Renal pelvis (tissue), 12 donors: ENCODE data around the gene ARL10. TPM values are rescaled to one million over a fixed set of nuclear protein-coding genes. Genes with fewer than 3 reads are reported as not detected.

Experiments used
- DNase-seq: peaks from one replicate; pipeline ENCODE4 v3.0.0-alpha.2; 2013
- long read RNA-seq, 16 experiments: transcript quantifications; one replicate each; lab custom pipeline, GENCODE V29; 2026
- polyA plus RNA-seq, 3 donors: library from polyadenylated mRNA; unstranded; fragments of 120-200 nt; gene quantifications; one replicate each; pipeline ENCODE4 v1.2.1, GENCODE V29; 2013; ENCODE audit not compliant: insufficient read length in 3 of 3

The ARL10 gene, protein sequence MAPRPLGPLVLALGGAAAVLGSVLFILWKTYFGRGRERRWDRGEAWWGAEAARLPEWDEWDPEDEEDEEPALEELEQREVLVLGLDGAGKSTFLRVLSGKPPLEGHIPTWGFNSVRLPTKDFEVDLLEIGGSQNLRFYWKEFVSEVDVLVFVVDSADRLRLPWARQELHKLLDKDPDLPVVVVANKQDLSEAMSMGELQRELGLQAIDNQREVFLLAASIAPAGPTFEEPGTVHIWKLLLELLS
- 10 to 100 TPM in 2 of 3 donors, 1 to 10 TPM in 1; 10.0 to 16.2 (median 14.3) TPM for polyA plus RNA-seq
- long read RNA-seq, donor 1, full-length matches to known transcripts: 2 of 2 reads
- long read RNA-seq, donor 1, partial matches to known transcripts: 0 of 2 reads
- long read RNA-seq, donor 1, other reads (novel, unspliced or antisense): 0 of 2 reads
- long read RNA-seq, donor 2, full-length matches to known transcripts: 6 of 6 reads
- long read RNA-seq, donor 2, partial matches to known transcripts: 0 of 6 reads
- long read RNA-seq, donor 2, other reads (novel, unspliced or antisense): 0 of 6 reads
- long read RNA-seq, donor 3, partial matches to known transcripts: 5 of 30 reads
- long read RNA-seq, donor 3, other reads (novel, unspliced or antisense): 25 of 30 reads
- long read RNA-seq, donor 4, full-length matches to known transcripts: 1 of 1 reads
- long read RNA-seq, donor 4, partial matches to known transcripts: 0 of 1 reads
- long read RNA-seq, donor 4, other reads (novel, unspliced or antisense): 0 of 1 reads
- long read RNA-seq, donor 5, full-length matches to known transcripts: 2 of 2 reads
- long read RNA-seq, donor 5, partial matches to known transcripts: 0 of 2 reads
- long read RNA-seq, donor 5, other reads (novel, unspliced or antisense): 0 of 2 reads
- long read RNA-seq, donor 6, full-length matches to known transcripts: 5 of 33 reads
- long read RNA-seq, donor 6, partial matches to known transcripts: 5 of 33 reads
- long read RNA-seq, donor 6, other reads (novel, unspliced or antisense): 23 of 33 reads
- long read RNA-seq, donor 7, full-length matches to known transcripts: 3 of 105 reads
- long read RNA-seq, donor 7, partial matches to known transcripts: 102 of 105 reads
- long read RNA-seq, donor 7, other reads (novel, unspliced or antisense): 0 of 105 reads
- long read RNA-seq, donor 8, full-length matches to known transcripts: 1 of 1 reads
- long read RNA-seq, donor 8, partial matches to known transcripts: 0 of 1 reads
- long read RNA-seq, donor 8, other reads (novel, unspliced or antisense): 0 of 1 reads
- long read RNA-seq, donor 9, full-length matches to known transcripts: 3 of 3 reads
- long read RNA-seq, donor 9, partial matches to known transcripts: 0 of 3 reads
- long read RNA-seq, donor 9, other reads (novel, unspliced or antisense): 0 of 3 reads
- long read RNA-seq, donor 10, full-length matches to known transcripts: 4 of 4 reads
- long read RNA-seq, donor 10, partial matches to known transcripts: 0 of 4 reads
- long read RNA-seq, donor 10, other reads (novel, unspliced or antisense): 0 of 4 reads
- long read RNA-seq, donor 11: 0 reads
- long read RNA-seq, donor 12, full-length matches to known transcripts: 4 of 4 reads
- long read RNA-seq, donor 12, partial matches to known transcripts: 0 of 4 reads
- long read RNA-seq, donor 12, other reads (novel, unspliced or antisense): 0 of 4 reads
- long read RNA-seq, donor 13, partial matches to known transcripts: 37 of 70 reads
- long read RNA-seq, donor 13, other reads (novel, unspliced or antisense): 33 of 70 reads
- long read RNA-seq, donor 14, full-length matches to known transcripts: 2 of 223 reads
- long read RNA-seq, donor 14, partial matches to known transcripts: 99 of 223 reads
- long read RNA-seq, donor 14, other reads (novel, unspliced or antisense): 122 of 223 reads
- long read RNA-seq, donor 15, full-length matches to known transcripts: 3 of 8 reads
- long read RNA-seq, donor 15, partial matches to known transcripts: 5 of 8 reads
- long read RNA-seq, donor 15, other reads (novel, unspliced or antisense): 0 of 8 reads
- long read RNA-seq, donor 16: 0 reads

GRCh38 chr5:176365351-176366231 lies at the start of gene ARL10:
TSS of gene ARL10 (plus strand) at chr5:176365487. CDS start at chr5:176365564, 77 bp downstream.
- peak; percentile 24 for DNase-seq

DNA sequence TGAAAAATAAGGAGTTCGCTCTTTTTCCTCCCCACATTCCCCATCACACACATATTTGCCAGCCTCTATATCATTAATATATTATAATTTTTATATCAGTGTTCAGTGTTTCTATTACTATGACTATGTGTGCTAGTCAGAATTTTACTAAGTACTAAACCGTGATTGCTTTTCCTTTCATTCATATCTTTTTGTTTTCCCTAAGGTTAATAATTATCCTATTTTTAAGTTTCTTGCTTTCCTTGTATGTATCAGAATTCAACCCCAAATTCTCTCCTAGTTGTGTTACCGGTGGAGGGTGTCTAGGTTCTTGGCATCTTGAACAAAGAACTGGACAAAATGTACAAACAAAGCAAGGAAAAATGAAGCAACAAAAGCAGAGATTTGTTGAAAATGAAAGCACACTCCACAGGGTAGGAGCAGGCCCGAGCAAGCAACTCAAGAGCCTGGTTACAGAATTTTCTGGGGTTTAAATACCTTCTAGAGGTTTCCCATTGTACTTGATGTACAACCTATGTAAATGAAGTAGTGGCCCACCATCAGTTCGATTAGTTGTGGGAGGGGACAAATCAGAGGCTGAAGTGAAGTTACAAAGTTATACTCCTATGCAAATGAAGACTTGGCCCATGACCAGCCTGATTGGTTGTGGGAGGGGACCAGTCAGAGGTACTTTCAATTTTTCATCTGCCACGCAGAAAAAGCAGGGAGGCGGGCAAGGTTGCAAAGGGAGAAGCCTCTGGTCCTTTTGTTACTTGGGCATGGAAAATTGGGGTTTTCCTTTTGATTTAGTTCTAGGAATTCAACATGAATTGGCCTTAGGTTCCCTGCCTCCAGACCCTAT lies 47.5 kb upstream of the ARL10 start:
- DNase-seq: no peak

- no peak for DNase-seq
Observed at GRCh38 chr5:176319827-176320554, 45.3 kb upstream of the ARL10 start.

- no peak for DNase-seq
Observed at GRCh38 chr5:176320577-176320976, 44.7 kb upstream of the ARL10 start.

DNA sequence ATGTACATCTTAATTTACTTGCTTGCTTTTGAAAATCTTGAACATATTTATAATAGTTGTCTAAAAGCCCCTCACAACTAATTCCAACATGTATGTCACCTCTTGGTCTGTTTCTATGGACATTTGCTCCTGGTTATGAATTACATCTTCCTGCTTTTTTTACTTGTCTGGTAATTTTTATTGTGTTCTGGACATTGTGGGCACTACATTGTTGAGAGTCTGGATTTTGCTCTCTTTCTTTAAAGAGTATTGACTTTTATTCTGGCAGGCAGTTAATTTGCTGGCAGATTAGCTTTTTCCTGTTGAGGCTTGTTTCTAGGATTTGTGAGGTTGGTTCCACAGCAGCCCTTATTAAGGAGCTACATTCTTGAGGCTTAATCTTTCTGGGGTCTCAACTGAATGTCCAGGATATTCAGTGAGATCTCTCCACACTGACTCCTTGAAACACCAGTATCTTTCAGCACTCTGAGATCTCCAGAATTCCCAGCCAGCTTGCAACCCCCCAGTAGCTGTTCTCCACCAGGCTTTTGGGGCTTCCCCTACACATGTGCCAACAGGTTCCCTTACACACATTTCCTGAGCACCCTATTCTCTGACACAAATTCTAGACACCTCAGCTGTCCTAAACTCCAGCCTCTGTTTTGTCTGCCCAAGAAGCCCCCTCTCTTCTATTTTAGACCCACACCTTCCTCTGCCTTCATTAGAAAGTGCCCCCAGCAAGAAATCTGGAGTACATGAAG lies 31.1 kb upstream of the ARL10 start:
- no peak for DNase-seq

DNA sequence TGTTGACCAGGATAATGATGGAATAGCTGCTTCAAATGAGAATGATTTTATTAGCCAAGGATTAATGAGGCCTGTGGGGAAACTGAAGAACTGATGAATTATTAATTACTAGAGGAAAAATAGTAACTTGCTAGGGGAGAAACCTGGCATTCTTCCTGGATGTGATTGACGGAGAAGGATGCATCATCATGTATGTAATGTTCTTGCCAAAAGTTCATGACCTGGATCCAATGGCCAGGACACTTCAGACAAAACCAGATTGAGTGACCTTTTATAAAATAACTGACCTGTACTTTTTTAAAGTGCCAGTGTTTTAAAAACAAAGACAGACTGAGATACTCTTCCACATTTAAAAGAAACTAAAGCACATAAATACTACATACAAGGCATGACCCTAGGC lies 27.4 kb upstream of the ARL10 start:
- no peak for DNase-seq

DNA sequence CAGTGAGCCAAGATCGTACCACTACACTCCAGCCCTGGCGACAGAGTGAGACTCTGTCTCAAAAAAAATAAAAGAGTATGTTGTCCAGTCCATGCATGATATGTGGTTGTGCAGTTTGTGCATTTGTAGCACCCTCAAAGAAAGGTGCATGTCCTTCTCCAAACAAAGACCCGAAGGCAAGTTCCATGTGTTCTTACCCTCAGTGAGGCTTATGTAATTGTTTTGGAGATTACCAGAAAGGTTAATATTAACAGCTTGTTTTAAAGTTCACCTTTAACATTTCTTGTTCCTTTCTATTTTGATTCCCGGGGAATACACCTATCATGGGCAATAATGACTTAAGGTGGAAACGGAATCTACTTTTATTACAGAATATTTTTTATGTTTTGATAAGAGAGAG lies 26.0 kb upstream of the ARL10 start:
- DNase-seq: no peak

DNA sequence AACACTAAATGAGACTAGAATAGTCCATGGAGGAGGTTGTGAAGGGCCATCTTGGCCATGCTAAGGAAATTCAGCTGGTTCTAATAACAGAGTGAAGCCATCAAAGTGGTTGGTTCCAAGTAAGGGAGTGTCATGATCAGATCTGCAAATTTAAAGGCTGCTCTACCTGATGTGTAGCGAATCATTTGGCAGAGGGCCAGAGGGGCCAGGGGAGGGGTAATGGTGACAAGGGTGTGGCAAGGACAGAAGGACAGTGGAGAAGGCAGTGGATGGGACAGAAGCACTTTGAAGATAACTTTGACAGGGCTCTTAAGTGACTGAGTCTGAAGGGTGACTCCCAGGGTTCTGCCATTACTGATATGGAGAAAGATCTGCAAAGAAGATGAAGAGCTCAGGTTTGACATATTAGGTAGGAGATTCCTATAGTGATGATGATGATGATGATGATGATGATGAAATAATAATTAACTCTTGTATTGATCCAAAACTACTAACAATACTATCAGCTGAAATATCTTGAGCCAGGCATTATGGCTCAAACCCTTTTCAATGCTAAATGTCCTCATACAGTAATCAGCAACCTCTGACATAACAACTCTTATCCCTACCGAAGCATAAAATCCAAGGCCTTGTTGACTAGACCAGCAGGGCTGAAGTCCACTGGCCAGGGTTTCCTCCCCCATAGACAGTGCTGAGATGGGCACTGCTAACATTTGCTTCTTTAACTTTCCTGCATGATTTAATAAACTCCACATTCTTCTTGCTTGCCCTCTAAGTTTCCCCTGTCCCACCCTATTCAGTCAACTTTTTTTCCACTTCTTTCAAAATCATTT lies 23.7 kb upstream of the ARL10 start:
- no peak for DNase-seq

GRCh38 chr5:176342158-176342483 lies 23.2 kb upstream of the ARL10 start:
- no peak for DNase-seq

GRCh38 chr5:176342766-176343458 lies 22.4 kb upstream of the ARL10 start:
- DNase-seq: no peak

DNA sequence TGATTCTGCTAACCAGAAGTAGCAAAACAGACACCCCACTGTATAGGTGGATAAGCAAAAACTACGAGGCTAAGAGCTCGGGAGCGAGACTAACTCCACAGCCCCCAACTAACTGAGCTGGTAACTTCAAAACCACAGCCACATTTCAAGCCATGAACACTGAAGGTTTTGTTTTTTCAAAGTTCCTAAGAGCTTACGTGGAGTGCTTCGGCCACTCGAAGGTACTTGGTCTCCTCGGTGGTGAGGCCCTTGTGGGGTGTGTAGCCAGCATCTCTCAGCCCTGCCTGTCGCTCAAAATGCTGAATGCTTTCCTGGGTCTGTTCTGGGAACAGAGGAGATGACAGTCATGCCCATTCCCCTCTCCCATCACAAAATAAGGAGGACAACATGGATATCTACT lies 14.9 kb upstream of the ARL10 start:
- DNase-seq: no peak

DNA sequence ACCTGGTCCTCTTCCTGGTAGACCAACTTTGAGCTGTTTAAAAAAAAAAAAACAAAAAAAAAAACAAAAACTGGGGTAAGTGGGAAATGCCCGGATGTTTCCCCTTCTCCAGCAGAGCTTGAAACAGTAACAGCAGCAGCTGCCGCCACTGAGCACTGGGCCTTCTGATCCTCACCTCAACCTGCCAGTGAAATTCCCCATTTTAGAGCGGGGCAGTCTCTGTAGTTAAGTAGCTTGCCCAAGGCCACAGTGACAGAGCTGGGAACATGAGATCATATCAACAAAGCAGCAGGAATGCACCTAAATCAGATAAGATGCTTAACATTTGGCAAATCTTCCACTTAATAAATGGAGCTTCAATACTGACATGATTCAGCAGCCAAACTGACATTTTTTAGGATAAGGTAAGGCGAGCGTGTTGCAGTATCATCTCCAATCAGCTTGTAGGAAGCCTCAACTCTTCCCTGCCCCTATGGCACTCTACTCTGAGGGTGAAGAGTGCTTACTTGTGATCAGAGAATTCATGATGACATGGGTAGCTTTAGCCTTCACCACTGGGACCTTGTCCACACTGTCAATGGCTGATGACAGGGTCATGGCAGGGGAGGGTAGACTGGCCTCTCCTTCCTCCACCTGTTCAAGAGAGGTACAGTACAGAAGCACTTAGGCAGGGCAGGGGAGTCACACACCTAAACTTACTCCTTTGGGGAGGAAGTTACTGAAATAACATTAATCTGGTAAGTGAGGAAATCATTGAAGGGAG lies 13.0 kb upstream of the ARL10 start:
- DNase-seq: no peak

DNA sequence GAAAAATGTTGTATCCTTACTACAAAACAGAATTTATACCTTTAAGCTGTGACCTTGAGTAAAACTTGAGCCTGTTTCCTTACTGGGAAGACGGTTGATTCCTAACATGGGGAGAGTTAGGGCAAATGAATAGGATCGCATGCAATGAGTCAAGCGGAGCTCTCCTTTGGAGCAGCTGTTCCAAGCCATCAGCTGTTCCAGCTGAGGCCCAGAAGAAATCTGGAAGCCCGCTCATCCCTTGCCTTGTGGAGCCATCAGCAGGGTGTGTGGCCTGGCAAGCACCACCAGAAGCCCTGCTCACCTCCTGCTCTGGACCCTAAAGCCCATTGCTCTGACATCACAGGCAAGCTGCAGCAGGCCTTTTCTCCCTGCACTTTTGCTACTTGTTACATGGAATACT lies 11.8 kb upstream of the ARL10 start:
- no peak for DNase-seq

GRCh38 chr5:176355400-176356178 lies 9.7 kb upstream of the ARL10 start:
- no peak for DNase-seq
